ENCODE data around the gene RAB26.

Gene RAB26

DNA sequence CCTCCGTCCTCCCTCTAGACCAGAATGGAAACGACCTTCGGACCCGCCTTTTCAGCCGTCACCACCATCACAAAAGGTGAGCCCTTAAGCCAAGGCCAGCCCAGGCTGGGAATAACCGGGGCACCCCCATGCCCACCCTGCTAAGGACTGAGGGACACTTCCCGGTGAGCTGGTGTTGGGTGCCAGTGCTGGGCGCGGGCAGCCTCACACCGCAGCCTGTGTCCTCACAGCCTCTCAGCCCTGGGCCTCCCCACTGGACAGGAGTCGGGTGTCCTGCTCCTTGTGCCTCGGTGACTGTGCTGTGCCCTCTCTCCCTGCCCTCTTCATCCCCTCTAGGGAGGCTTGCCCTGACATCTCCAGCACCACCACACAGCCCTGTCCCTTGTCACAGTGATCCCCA is 17.4 kb downstream of the RAB26 start:
- Histone ChIP-seq H3K36me3 (peaks cover 17 to 55% (median 40%) of the 10 kb centered on the region in 3 donors), H3K27ac (no peak overlapping the region), H3K27me3 (no peaks in the 10 kb centered on the region), H3K4me1 (peaks cover 0 to 31% (median 0%) of the 10 kb centered on the region in 4 donors), H3K9me3 (no peaks in the 10 kb centered on the region), H3K4me3 (no peak overlapping the region)
- no peak for DNase-seq
- intact Hi-C loops (cut with DNase I; ENCODE audit: low total_unique reads), result loop anchor here (5.0 kb wide), 1 partner anchor 704 kb away; no protein-coding TSS in a partner anchor
- no peak for TF ChIP-seq CTCF (IDR thresholded peaks at IDR 0.05)

GRCh38 chr16:2166263-2167067 is 18.0 kb downstream of the RAB26 start:
- DNase-seq, result no peak
- peaks cover 17 to 61% (median 46%) of the 10 kb centered on the region in 3 donors for H3K36me3 ChIP-seq

DNA sequence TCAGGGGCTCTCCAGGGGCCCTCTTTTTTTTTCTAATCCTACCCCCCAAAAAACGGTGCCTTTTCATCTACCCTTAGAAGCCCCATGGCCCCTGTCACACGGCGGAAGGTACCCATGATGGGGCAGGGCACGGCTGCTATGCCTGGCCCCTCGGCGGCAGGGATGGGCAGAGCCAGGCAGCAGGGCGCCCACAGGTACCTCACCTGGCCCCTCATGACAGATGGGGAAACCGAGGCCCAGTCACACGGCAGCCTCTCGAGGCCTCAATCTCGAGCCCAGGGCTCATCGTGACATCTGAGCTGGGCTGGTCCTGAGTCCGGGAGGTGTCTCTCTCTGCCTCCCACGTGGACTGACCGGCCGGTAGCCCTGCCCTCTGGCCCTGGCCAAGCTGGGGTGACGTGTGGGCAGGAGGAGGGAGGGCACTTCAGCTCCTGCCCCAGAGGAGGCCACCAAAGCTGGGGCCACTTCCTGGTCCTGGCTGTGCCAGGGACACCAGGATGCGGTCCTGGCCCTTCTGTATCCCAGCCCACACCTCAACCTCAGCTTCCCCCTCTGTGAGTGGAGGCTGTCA is 18.7 kb downstream of the RAB26 start:
- H3K9me3 ChIP-seq, result no peaks in the 10 kb centered on the region
- no peak for TF ChIP-seq CTCF (IDR thresholded peaks at IDR 0.05)
- H3K27me3 ChIP-seq, result no peaks in the 10 kb centered on the region
- intact Hi-C loops (cut with DNase I; ENCODE audit: low total_unique reads), result loop anchor here (5.0 kb wide), 1 partner anchor 705 kb away; no protein-coding TSS in a partner anchor
- H3K27ac ChIP-seq, result no peak overlapping the region
- H3K4me1 ChIP-seq, result peaks cover 0 to 18% (median 0%) of the 10 kb centered on the region in 4 donors
- DNase-seq, result no peak
- no peak overlapping the region for H3K4me3 ChIP-seq
- H3K36me3 ChIP-seq, result peaks cover 22 to 68% (median 52%) of the 10 kb centered on the region in 3 donors

More at GRCh38 chr16:2166263-2167067, 18.0 kb downstream of the RAB26 start:
- Histone ChIP-seq H3K27me3 (no peaks in the 10 kb centered on the region), H3K9me3 (no peaks in the 10 kb centered on the region), H3K27ac (no peak overlapping the region), H3K4me1 (peaks cover 0 to 25% (median 0%) of the 10 kb centered on the region in 4 donors), H3K4me3 (no peak overlapping the region)
- no peak for TF ChIP-seq CTCF (IDR thresholded peaks at IDR 0.05)
- intact Hi-C loops (cut with DNase I; ENCODE audit: low total_unique reads), result loop anchor here (5.0 kb wide), 1 partner anchor 704 kb away; no protein-coding TSS in a partner anchor

DNA sequence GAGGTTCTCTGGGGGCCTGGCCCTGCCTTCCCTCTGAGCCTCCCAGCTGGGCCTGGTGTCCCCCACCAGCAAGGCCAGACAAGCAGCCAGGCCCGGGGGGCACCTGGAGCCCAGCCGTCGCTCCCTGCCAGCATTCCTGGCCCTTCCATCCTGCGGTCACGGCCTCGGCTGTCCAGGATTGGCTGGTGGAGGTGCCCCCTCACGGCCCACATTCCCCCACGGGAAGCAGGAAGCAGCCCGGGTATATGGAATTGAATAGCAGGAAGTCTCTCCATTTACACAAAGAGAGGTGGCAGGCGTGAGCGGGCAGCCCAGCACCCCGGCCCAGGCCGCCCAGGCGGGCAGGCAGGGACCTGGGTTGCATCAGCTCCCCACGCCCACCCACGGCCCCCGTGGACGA is 21.7 kb downstream of the RAB26 start:
- Histone ChIP-seq H3K4me1 (no peaks in the 10 kb centered on the region), H3K27ac (no peak overlapping the region), H3K36me3 (peaks cover 46 to 93% (median 82%) of the 10 kb centered on the region in 3 donors), H3K9me3 (no peaks in the 10 kb centered on the region), H3K27me3 (no peaks in the 10 kb centered on the region), H3K4me3 (peak overlapping the region; percentile 28 to 36)
- TF ChIP-seq CTCF (IDR thresholded peaks at IDR 0.05), result no peak
- intact Hi-C loops (cut with DNase I; ENCODE audit: low total_unique reads), result no loop called here
- DNase-seq, result no peak

DNA sequence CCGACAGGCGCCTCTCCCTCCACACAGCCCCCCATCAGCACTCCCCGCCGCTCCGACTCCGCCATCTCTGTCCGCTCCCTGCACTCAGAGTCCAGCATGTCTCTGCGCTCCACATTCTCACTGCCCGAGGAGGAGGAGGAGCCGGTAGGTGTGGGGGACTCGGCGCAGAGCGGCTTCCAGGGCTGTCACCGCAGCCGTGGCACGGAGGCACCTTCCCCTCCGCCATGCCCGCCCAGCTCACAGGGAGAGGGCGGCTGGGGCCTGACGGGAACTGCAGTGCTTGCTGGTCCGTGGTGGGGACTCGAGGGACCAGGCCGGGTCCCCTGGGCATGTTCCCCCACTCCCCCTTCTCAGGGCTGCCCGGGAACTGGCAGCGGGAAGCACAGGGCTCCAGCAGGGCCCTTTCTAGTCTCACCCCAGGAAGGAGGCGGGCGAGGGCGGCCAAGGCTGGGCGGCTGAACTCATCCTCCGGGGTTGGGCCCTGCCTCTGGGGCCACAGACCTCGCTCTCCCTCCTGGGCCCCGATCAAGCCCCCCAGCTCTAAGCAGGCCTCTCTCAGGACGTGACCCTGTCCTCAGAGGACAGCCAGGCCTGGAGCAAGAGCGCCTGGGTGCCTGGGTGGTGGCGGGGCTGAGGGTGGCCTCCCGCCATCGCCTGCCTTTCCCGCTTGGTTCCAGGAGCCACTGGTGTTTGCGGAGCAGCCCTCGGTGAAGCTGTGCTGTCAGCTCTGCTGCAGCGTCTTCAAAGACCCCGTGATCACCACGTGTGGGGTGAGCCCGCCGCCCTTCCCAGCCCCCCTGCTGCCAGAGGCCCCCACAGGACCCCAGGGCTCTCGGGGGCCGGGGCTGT is 22.4 kb downstream of the RAB26 start:
- DNase-seq, result no peak
- Histone ChIP-seq H3K27ac (no peak overlapping the region), H3K9me3 (no peaks in the 10 kb centered on the region), H3K4me3 (peak overlapping the region; percentile 28 to 36), H3K4me1 (no peaks in the 10 kb centered on the region), H3K36me3 (peaks cover 53 to 98% (median 87%) of the 10 kb centered on the region in 3 donors), H3K27me3 (no peaks in the 10 kb centered on the region)
- intact Hi-C loops (cut with DNase I; ENCODE audit: low total_unique reads), result no loop called here
- no peak for TF ChIP-seq CTCF (IDR thresholded peaks at IDR 0.05)

All from tibial artery (tissue), 4 donors.